PC-3 (cell line): ENCODE measurements around the gene PAFAH1B2. TPM values are rescaled to one million over a fixed set of nuclear protein-coding genes. Genes with fewer than 3 reads are reported as not detected.
A peak's percentile ranks its signal among the peaks of the same experiment; 100 is the strongest.

Source experiments
- ATAC-seq: fragments of 200-7000 bp; cut with Tn5 transposase; 2 replicates; pipeline ENCODE4 v1.9.1; 2020; ENCODE audit warnings: mild to moderate bottlenecking, moderate library complexity
- BruUV-seq: library from RNA; stranded (reverse); fragments of 400-500 nt; replicated peaks from 2 replicates; lab custom pipeline; 2021; lab: Mats Ljungman, UMichigan
- CTCF ChIA-PET: fragments of 300-600 bp; sonication (Branson Sonifier 250); formaldehyde crosslinking; loops from one replicate; lab custom pipeline; 2022; ENCODE audit warnings: antibody characterized with exemption; lab: Charles Lee
- POLR2A ChIA-PET: fragments of 300-600 bp; sonication (Branson Sonifier 250); formaldehyde crosslinking; loops from one replicate; lab custom pipeline; 2022; ENCODE audit warnings: antibody characterized with exemption; ENCODE audit not compliant: unreplicated experiment; lab: Charles Lee
- DNase-seq: peaks from one replicate; pipeline ENCODE4 v3.0.0-alpha.2; 2015
- H2AFZ ChIP-seq: fragments of 300-600 bp; sonication (generic); 2 replicates; pipeline ENCODE4 v1.6.0; 2016; ENCODE audit warnings: antibody characterized with exemption, low read length
- H3F3A ChIP-seq: fragments of 300-600 bp; sonication (generic); one replicate; pipeline ENCODE4 v1.6.0; 2017; ENCODE audit warnings: antibody characterized with exemption, low read length, control low read depth, mild to moderate bottlenecking; ENCODE audit not compliant: unreplicated experiment
- H3K27ac ChIP-seq: fragments of 300-600 bp; sonication (generic); 2 replicates; pipeline ENCODE4 v1.5.1; 2016; ENCODE audit warnings: mild to moderate bottlenecking, low read length
- H3K27me3 ChIP-seq: fragments of 300-600 bp; sonication (generic); 2 replicates; pipeline ENCODE4 v1.6.1; 2016; ENCODE audit warnings: low read length, mixed read lengths
- H3K36me3 ChIP-seq: fragments of 300-600 bp; sonication (generic); 2 replicates; pipeline ENCODE4 v1.6.1; 2016; ENCODE audit warnings: low read depth, mixed run types, low read length, mixed read lengths
- H3K4me1 ChIP-seq: fragments of 300-600 bp; sonication (generic); 2 replicates; pipeline ENCODE4 v1.5.1; 2016; ENCODE audit warnings: low read length; ENCODE audit not compliant: insufficient read depth
- H3K4me2 ChIP-seq: fragments of 300-600 bp; sonication (generic); 2 replicates; pipeline ENCODE4 v1.6.0; 2016; ENCODE audit warnings: low read length
- H3K4me3 ChIP-seq: fragments of 300-600 bp; sonication (generic); 2 replicates; pipeline ENCODE4 v1.5.1; 2016; ENCODE audit warnings: mild to moderate bottlenecking, low read length, mixed read lengths
- H3K79me2 ChIP-seq: fragments of 300-600 bp; sonication (generic); 2 replicates; pipeline ENCODE4 v1.6.1; 2017; ENCODE audit warnings: low read length, mixed read lengths
- H3K9ac ChIP-seq: fragments of 300-600 bp; sonication (generic); 2 replicates; pipeline ENCODE4 v1.6.0; 2016; ENCODE audit warnings: mild to moderate bottlenecking, low read length
- H3K9me2 ChIP-seq: fragments of 300-600 bp; sonication (generic); replicated peaks from 2 replicates; pipeline ENCODE4 v1.6.1; 2016; ENCODE audit warnings: mixed run types, low read length, mixed read lengths
- H3K9me3 ChIP-seq: fragments of 300-600 bp; sonication (generic); 2 replicates; pipeline ENCODE4 v1.6.1; 2016; ENCODE audit warnings: low read length, mixed read lengths
- H4K20me1 ChIP-seq: fragments of 300-600 bp; sonication (generic); 2 replicates; pipeline ENCODE4 v1.6.1; 2016; ENCODE audit warnings: low read length, mixed read lengths
- EZH2 ChIP-seq: fragments of 300-600 bp; sonication (generic); IDR thresholded peaks from one replicate; pipeline ENCODE4 v1.6.1; 2017; ENCODE audit warnings: antibody characterized with exemption, mild to moderate bottlenecking, low read length; ENCODE audit not compliant: unreplicated experiment
- EZH2phosphoT487 ChIP-seq: fragments of 300-600 bp; sonication (generic); IDR thresholded peaks from 2 replicates; pipeline ENCODE4 v1.6.1; 2018; ENCODE audit warnings: mild to moderate bottlenecking, antibody characterized with exemption, low read length, borderline replicate concordance
- intact Hi-C: fragments of 100-400 bp; cut with micrococcal nuclease; formaldehyde crosslinking; loops from 2 replicates; pipeline ENCODE4 v1.9.0; 2023
- total RNA-seq: library from RNA; depleted of rRNA; stranded (reverse); fragments of >200 nt; gene quantifications from 2 replicates; pipeline ENCODE4 v1.2.3, GENCODE V29; 2014
- TF ChIP-seq, protein P1 (sequence below): fragments of 300-600 bp; sonication (generic); conservative IDR thresholded peaks from 2 replicates; pipeline ENCODE4 v1.5.1; 2017; ENCODE audit warnings: antibody characterized with exemption, low read depth, mild to moderate bottlenecking, low read length

PAFAH1B2 gene
- total RNA-seq, 1 experiment from 2014 or later = 91.6 TPM

DNA sequence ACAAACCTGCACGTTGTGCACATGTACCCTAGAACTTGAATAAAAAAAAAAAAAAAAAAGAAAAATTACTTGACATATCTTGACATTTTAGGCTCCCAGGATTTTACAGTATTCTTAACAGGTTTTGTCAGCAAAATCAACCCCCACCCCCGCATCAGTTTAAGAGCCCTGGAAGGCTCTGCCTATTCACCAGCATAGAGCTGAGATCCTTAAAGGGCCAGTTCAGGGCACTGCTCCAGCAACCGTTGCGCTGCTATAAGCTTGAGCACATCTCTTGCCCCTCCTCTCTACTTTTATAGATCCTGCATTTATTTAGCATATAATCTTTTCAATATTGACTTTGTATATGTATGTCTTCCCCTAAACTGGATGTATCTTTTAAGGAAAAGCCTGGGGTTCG lies 697 bp upstream of the PAFAH1B2 start:
- H2AFZ ChIP-seq = peak overlapping the region; percentile 93
- H3K9me2 ChIP-seq = no peaks in the 10 kb centered on the region
- H3F3A ChIP-seq = no peaks in the 10 kb centered on the region
- H3K4me2 ChIP-seq = peak overlapping the region; percentile 98
- peaks cover 15% of the 10 kb centered on the region; the same call in 1 of the 2 replicates for H3K36me3 ChIP-seq
- POLR2A ChIA-PET = no interaction called here
- H3K4me1 ChIP-seq = peaks cover 13% of the 10 kb centered on the region; the same call in 1 of the 2 replicates
- BruUV-seq = no TSS peak
- intact Hi-C loops = loop anchor here (5.0 kb wide), 1 partner anchor 34 kb away; the partner anchor contains the start of gene SIDT2
- H4K20me1 ChIP-seq = peaks cover 32% of the 10 kb centered on the region
- no peaks in the 10 kb centered on the region for H3K9me3 ChIP-seq
- no peaks in the 10 kb centered on the region for H3K27me3 ChIP-seq
- H3K9ac ChIP-seq = peak overlapping the region; percentile 87
- peak overlapping the region; percentile 81 for H3K4me3 ChIP-seq
- peak; percentile 68 for DNase-seq
- CTCF ChIA-PET = no interaction called here
- peak overlapping the region; percentile 76 for H3K27ac ChIP-seq
- peak; percentile 57 for ATAC-seq
- TF ChIP-seq EZH2phosphoT487 (no peak), EZH2 (no peak)
- TF ChIP-seq, protein P1, sequence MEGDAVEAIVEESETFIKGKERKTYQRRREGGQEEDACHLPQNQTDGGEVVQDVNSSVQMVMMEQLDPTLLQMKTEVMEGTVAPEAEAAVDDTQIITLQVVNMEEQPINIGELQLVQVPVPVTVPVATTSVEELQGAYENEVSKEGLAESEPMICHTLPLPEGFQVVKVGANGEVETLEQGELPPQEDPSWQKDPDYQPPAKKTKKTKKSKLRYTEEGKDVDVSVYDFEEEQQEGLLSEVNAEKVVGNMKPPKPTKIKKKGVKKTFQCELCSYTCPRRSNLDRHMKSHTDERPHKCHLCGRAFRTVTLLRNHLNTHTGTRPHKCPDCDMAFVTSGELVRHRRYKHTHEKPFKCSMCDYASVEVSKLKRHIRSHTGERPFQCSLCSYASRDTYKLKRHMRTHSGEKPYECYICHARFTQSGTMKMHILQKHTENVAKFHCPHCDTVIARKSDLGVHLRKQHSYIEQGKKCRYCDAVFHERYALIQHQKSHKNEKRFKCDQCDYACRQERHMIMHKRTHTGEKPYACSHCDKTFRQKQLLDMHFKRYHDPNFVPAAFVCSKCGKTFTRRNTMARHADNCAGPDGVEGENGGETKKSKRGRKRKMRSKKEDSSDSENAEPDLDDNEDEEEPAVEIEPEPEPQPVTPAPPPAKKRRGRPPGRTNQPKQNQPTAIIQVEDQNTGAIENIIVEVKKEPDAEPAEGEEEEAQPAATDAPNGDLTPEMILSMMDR = no peak
- H3K79me2 ChIP-seq = peaks cover 42% of the 10 kb centered on the region

DNA sequence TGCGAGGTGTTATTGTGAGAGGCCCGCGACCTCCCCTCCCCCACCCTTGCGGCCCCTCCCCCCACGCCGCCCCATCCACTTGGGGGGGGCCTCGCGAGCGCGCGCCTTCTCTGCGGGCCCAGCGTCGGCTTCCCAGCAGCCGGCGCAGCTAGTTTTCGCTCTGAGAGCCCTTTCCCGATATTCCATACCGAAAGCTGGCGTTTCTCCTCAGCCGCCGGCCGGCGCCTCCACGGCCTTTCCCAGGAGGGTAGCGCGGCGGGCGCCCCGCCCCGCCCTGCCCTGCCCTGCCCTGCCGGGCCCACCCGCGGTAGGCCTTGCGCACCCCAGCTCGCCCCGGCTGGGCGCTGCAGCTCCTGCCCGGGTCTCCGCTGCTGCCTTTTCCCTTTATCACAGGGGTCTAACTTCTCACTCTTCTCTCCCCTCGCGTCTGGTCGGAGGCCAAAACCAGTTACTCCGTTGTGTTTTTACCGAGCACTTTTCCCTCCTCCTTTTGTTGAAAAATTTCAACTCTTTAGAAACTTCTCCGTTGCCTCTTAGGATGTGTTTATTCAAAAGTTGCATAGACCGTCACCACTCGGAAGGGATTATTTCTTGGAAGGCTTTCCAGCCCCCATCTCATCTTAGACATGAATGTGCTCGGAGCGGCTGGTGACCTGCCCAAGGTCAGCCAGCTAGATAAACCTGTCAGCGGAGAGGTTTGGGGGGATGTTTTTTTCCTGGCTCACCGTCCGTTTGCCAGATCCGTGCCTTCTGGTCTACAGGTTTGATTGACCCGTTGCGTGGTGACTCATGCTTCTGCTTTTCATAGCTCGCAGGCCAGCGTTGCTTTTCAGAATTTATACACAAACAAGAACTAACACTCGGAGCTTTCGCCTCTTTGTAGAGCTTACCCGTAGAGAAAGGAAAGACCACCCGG lies 648 bp downstream of the PAFAH1B2 start:
- Histone ChIP-seq H3K79me2 (peaks cover 55% of the 10 kb centered on the region), H3K27ac (peak overlapping the region; percentile 76), H3K9ac (peak overlapping the region; percentile 87), H4K20me1 (peaks cover 37% of the 10 kb centered on the region), H3K27me3 (no peaks in the 10 kb centered on the region), H3K4me1 (peaks cover 13% of the 10 kb centered on the region; the same call in 1 of the 2 replicates), H2AFZ (peak overlapping the region; percentile 93), H3K4me3 (peak overlapping the region; percentile 81), H3K9me3 (no peaks in the 10 kb centered on the region), H3K36me3 (peaks cover 17% of the 10 kb centered on the region), H3F3A (no peaks in the 10 kb centered on the region), H3K4me2 (peak overlapping the region; percentile 98), H3K9me2 (no peaks in the 10 kb centered on the region)
- intact Hi-C loops = loop anchor here (5.0 kb wide), 1 partner anchor 33 kb away; the partner anchor contains the start of gene SIDT2
- BruUV-seq = TSS peak; percentile 59
- ChIA-PET CTCF (interaction anchor here (1.0 kb wide), 1 partner anchor 34 kb away, joined by 3 read pairs; the partner anchor contains the start of gene SIDT2), POLR2A (interaction anchor here (0.6 kb wide), 3 partner anchors 20 to 59 kb away, joined by 3 to 4 read pairs (median 3); partner anchors contain the start of gene SIDT2)
- ATAC-seq = peak; percentile 63
- DNase-seq = peak; percentile 79
- TF ChIP-seq, protein P1 = no peak
- TF ChIP-seq EZH2 (no peak), EZH2phosphoT487 (no peak)
